ENCODE results near the gene C11orf42.

DNA sequence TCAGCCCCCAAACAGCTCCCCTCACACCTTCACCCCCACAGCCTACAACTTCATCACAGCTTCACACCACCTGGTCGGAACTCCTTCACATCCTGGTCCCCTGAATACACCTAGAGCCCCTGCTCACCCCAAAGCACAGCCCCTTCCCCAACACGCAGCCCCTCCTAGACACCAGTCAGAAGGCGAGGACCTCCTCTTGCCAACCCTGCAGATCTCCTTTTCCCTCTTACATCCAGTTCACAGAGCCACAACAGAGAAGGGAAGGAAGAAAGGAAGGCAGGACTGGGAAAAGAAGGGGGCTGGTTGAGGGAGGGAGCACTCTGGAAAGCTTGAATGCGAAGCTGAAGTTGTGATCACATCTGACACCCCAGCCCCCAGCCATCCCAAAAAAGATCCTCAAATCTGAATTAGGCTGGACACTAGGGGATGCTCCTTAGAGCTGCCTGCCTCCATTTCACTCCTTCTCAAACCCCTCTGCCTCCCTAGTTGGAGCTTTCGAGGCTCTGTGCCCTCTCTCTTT, 54.9 kb downstream of the C11orf42 start:
- TF ChIP-seq POLR2A (IDR thresholded peaks at IDR 0.05; ENCODE audit: low read length) (no peak), GATA1 (IDR thresholded peaks at IDR 0.05; ENCODE audit: low read depth, low read length) (no peak)
